ENCODE results near the gene C1orf21. TPM values are rescaled to one million over a fixed set of nuclear protein-coding genes. Genes with fewer than 3 reads are reported as not detected.

Gene C1orf21
- polyA plus RNA-seq, 1 of the 3 experiments (the other 2 are of a cell fraction) = 4.8 TPM

GRCh38 chr1:184433956-184434502 lies 47.2 kb downstream of the C1orf21 start:
- no peak overlapping the region for H3K4me2 ChIP-seq
- no peak overlapping the region for H3K4me3 ChIP-seq (ENCODE audit: low read depth in 2 of 2, low read length in 1 of 2)
- no peak overlapping the region for H2AFZ ChIP-seq (ENCODE audit: low read depth)
- POLR2A ChIA-PET = no interaction called here
- H3K9ac ChIP-seq = no peak overlapping the region
- 93% methylated on average over 4 of the region's 4 CpGs for WGBS (ENCODE audit: low lambda C conversion rate)
- no peaks in the 10 kb centered on the region for H3K36me3 ChIP-seq (replicated peaks in 1 of 2; ENCODE audit: control insufficient read depth in 1 of 2, insufficient read depth in 2 of 2, low read length in 1 of 2)
- no peaks in the 10 kb centered on the region for H3K9me3 ChIP-seq
- H3K79me2 ChIP-seq (ENCODE audit: insufficient read depth) = no peaks in the 10 kb centered on the region
- no peaks in the 10 kb centered on the region for H3K4me1 ChIP-seq (ENCODE audit: control insufficient read depth in 1 of 2, insufficient read depth in 2 of 2, low read depth in 1 of 2, low read length in 1 of 2)
- TF ChIP-seq NFIC (IDR thresholded peaks at IDR 0.05; ENCODE audit: borderline replicate concordance) = no peak
- TF ChIP-seq CHD2 (IDR thresholded peaks at IDR 0.05; ENCODE audit: low read length, partially characterized antibody) = no peak
- TF ChIP-seq USF2 (IDR thresholded peaks at IDR 0.05; ENCODE audit: borderline replicate concordance, low read depth, low read length) = no peak
- no peak for TF ChIP-seq FOXJ3 (CRISPR knock-in tag; IDR thresholded peaks at IDR 0.05)
- TF ChIP-seq EZH2phosphoT487 (IDR thresholded peaks at IDR 0.05; ENCODE audit: borderline replicate concordance, low read depth) = no peak
- no peak overlapping the region for H3K27ac ChIP-seq (ENCODE audit: low read depth in 2 of 2, low read length in 1 of 2)
- CTCF ChIA-PET = interaction anchor here (1.1 to 1.4 kb wide), 2 partner anchors 8 to 12 kb away, joined by 4 to 6 read pairs; no protein-coding TSS in a partner anchor
- H3F3A ChIP-seq (replicated peaks; ENCODE audit: insufficient read depth) = no peaks in the 10 kb centered on the region
- DNase-seq = no peak
- H3K9me2 ChIP-seq = no peaks in the 10 kb centered on the region
- H3K27me3 ChIP-seq (ENCODE audit: insufficient read depth) = no peaks in the 10 kb centered on the region
- no peaks in the 10 kb centered on the region for H4K20me1 ChIP-seq (ENCODE audit: insufficient read depth)

DNA sequence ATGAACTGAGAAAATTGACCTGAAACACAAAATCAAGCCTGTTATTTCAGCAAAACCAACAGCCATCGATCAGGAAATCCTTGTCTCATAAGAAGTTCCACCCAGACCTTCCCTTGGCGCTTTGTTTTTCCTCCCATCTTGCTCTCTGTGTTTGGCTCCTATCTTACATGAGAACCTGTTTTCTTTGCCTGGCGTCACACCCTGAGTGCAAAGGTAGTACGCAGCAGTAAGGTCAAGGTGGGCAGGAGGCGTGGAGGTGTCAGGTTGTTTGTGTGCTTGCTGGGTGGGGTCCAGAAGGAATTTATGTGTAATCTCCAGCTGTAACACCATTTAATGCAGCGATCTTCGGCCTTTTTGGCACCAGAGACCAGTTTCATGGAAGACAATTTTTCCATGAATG lies 50.5 kb downstream of the C1orf21 start:
- TF ChIP-seq MEF2A (IDR thresholded peaks at IDR 0.05; ENCODE audit: borderline replicate concordance, low read depth) = no peak
- TF ChIP-seq EZH2phosphoT487 (IDR thresholded peaks at IDR 0.05; ENCODE audit: borderline replicate concordance, low read depth) = no peak
- no peak for TF ChIP-seq NFIC (IDR thresholded peaks at IDR 0.05; ENCODE audit: borderline replicate concordance)
- no peak for TF ChIP-seq FOXM1 (IDR thresholded peaks at IDR 0.05; ENCODE audit: low read depth)
- no peak for TF ChIP-seq NRF1 (IDR thresholded peaks at IDR 0.05; ENCODE audit: low read depth, low read length)
- TF ChIP-seq USF2 (IDR thresholded peaks at IDR 0.05; ENCODE audit: borderline replicate concordance, low read depth, low read length) = no peak
- no peak for TF ChIP-seq RAD21 (IDR thresholded peaks at IDR 0.05; ENCODE audit: low read length)
- no peak for TF ChIP-seq FOSL2 (IDR thresholded peaks at IDR 0.05; ENCODE audit: borderline replicate concordance, low read depth)
- TF ChIP-seq, protein P1, sequence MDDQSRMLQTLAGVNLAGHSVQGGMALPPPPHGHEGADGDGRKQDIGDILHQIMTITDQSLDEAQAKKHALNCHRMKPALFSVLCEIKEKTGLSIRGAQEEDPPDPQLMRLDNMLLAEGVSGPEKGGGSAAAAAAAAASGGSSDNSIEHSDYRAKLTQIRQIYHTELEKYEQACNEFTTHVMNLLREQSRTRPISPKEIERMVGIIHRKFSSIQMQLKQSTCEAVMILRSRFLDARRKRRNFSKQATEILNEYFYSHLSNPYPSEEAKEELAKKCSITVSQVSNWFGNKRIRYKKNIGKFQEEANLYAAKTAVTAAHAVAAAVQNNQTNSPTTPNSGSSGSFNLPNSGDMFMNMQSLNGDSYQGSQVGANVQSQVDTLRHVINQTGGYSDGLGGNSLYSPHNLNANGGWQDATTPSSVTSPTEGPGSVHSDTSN (IDR thresholded peaks at IDR 0.05) = no peak
- TF ChIP-seq, protein P2, sequence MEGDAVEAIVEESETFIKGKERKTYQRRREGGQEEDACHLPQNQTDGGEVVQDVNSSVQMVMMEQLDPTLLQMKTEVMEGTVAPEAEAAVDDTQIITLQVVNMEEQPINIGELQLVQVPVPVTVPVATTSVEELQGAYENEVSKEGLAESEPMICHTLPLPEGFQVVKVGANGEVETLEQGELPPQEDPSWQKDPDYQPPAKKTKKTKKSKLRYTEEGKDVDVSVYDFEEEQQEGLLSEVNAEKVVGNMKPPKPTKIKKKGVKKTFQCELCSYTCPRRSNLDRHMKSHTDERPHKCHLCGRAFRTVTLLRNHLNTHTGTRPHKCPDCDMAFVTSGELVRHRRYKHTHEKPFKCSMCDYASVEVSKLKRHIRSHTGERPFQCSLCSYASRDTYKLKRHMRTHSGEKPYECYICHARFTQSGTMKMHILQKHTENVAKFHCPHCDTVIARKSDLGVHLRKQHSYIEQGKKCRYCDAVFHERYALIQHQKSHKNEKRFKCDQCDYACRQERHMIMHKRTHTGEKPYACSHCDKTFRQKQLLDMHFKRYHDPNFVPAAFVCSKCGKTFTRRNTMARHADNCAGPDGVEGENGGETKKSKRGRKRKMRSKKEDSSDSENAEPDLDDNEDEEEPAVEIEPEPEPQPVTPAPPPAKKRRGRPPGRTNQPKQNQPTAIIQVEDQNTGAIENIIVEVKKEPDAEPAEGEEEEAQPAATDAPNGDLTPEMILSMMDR (IDR thresholded peaks at IDR 0.05) = no peak
- TF ChIP-seq IRF3 (IDR thresholded peaks at IDR 0.05; ENCODE audit: low read depth, low read length) = no peak
- no peak for TF ChIP-seq JUND (IDR thresholded peaks at IDR 0.05)
- TF ChIP-seq SIN3A (IDR thresholded peaks at IDR 0.05; ENCODE audit: borderline replicate concordance, low read depth, low read length) = no peak
- no peak for TF ChIP-seq TCF12 (IDR thresholded peaks at IDR 0.05)
- TF ChIP-seq RCOR1 (IDR thresholded peaks at IDR 0.05; ENCODE audit: low read length) = no peak
- TF ChIP-seq ELF1 (IDR thresholded peaks at IDR 0.05) = no peak
- H3K4me2 ChIP-seq = no peak overlapping the region
- no peak for DNase-seq
- no peaks in the 10 kb centered on the region for H3K36me3 ChIP-seq (replicated peaks in 1 of 2; ENCODE audit: control insufficient read depth in 1 of 2, insufficient read depth in 2 of 2, low read length in 1 of 2)
- no peaks in the 10 kb centered on the region for H4K20me1 ChIP-seq (ENCODE audit: insufficient read depth)
- no peak overlapping the region for H3K27ac ChIP-seq (ENCODE audit: low read depth in 2 of 2, low read length in 1 of 2)
- ChIA-PET POLR2A (no interaction called here), CTCF (no interaction called here)
- H3K27me3 ChIP-seq (ENCODE audit: insufficient read depth) = no peaks in the 10 kb centered on the region
- H3F3A ChIP-seq (replicated peaks; ENCODE audit: insufficient read depth) = no peaks in the 10 kb centered on the region
- H2AFZ ChIP-seq (ENCODE audit: low read depth) = no peak overlapping the region
- no peaks in the 10 kb centered on the region for H3K9me3 ChIP-seq
- H3K4me3 ChIP-seq (ENCODE audit: low read depth in 2 of 2, low read length in 1 of 2) = no peak overlapping the region
- no peaks in the 10 kb centered on the region for H3K9me2 ChIP-seq
- WGBS (ENCODE audit: low lambda C conversion rate) = 94% methylated on average over 7 of the region's 7 CpGs
- H3K9ac ChIP-seq = no peak overlapping the region
- H3K4me1 ChIP-seq (ENCODE audit: control insufficient read depth in 1 of 2, insufficient read depth in 2 of 2, low read depth in 1 of 2, low read length in 1 of 2) = peaks cover 0 to 3% of the 10 kb centered on the region in 2 experiments; a peak in 1 of 4 replicates
- H3K79me2 ChIP-seq (ENCODE audit: insufficient read depth) = no peaks in the 10 kb centered on the region

Data from SK-N-SH (cell line).